Fibroblast of skin of left biceps (primary cell): Measurements from ENCODE around the gene RASL10B.
A peak's percentile ranks its signal among the peaks of the same experiment; 100 is the strongest.
"Not testable (repeated sequence)": the region's sequence is repeated elsewhere in the genome, so short reads cannot be mapped to it uniquely, and the experiment has no call there.

ENCODE experiments used
- DNase-seq, 2 experiments: peaks; one replicate each; pipeline ENCODE4 v3.0.0-alpha.2; 2013; ENCODE audit warnings: low read depth in 2 of 2

The RASL10B gene

DNA sequence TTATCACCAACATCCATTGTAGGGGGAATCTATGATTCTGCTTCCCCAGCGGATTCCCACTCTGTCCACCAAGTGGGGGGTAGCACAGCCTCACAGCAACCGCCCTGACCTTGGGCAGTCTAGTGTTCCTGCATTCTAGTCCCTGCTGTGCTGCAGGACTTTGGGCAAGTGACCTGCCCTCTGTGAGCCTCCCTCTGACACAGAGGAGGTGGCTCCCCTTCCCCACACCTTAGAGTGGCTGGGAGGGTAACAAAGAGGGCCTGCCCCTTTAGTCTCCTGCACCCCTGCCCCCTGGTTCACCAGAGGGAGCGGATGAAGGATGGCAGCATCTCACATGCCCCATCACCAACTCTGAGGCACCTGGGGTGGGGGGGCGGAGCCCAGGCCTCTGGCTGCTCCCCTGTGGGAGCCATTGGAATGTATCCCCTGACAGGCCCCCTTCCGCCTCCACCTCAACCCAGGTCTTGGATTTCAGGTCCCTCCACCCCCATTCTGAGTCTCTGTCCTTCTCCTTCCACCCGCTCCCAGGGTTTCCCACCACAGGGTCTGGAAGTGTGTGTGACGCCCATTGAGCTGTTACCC lies 11.5 kb downstream of the RASL10B start:
- no peak for DNase-seq

DNA sequence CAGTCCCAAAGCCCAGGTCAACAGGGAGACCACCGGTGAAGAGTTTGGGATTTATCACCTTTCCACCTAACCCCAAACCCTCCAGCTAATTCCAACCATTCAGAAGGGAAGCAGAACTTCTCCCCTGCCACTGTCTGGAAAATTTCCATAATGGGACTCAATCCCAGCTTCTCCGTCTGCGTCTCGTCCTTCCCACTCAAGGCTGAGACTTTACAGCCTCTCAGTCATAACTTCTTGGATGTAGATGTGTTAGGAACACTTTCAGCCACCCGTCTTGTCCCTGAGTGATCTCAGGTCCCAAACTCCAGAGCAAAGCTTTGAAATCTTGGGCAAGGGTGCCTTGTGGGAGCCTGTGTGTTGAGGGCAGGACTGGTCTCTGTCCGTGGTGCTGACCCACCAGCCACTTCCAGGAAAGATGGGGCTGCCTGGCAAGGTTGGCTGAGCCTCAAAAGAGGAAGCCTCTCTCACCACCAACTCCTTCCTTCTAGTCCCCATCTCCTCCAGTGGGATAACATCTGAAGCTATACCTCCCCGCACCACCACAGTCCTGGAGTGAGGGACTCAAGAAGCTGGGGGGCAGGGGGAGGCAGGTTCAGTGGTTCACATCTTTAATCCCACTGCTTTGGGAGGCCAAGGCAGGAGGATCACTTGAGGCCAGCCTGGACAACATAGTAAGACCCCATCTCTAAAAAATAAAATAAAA lies 12.3 kb downstream of the RASL10B start:
- no peak for DNase-seq

DNA sequence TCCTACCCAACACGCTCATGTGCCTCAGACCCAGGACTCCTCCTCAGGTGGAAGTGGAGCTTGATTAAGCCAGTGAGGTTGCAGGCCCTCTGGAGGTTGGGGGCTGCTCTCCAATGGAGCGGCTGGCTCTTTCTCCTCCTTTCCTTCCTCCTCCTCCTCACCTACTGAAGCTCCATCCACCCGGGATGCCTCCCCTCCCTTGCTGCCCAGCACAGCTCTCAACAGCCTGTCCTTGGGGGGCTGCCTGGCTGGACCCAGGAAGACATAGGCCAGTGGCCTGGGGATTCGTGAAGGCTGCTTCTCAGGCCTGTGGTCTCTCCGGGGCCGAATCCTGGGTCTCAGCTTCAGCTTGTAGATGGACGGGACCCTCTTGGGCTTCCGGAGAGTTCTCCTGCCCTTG lies 13.4 kb downstream of the RASL10B start:
- DNase-seq, result no peak

DNA sequence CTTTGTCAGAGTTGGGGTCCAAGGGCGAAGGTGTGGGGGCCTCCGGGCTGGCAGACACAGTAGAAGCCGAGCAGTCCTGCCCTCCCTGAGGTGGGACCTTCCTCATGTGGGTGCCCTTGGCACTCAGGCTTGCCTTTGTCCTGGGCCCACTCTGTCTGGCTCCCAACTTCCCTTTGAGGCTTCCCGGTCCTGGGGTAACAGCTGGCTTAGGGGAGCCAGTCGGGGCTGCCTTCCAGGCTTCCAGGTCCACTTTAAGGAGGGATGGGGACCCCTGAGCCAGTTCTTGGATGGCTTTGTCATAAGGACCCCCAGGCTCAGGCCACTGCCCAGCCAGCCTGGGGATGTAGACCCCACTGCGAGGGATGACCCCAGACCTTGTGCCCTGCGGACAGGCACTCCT lies 13.8 kb downstream of the RASL10B start:
- DNase-seq, result no peak

DNA sequence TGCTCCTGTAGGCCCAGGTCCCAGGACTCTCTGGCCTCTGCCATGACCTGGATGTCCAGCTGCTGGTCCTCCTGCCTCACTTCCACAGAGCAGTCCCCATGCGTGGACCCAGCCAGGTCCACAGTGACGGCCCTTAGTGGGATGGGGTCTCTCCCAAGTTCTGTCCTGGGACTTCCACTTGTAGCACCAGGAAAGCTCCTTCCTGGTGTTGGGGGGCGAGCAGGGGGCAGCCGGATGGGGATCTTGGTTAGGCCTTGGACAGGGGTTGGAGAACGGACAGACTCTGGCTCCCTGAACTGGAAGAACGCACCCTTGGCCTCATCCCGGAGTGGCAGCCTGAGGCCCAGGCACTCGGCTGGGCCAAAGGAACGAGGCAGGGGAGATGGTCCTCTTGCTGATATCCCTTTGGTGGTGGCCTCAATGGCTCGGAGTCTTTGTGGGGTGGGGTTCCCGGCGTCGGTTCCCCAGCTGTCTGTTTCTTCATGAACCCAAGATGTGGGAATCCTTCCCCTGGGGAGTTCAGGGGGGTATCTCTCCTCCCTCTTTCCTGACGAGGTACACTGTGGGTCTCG lies 14.4 kb downstream of the RASL10B start:
- DNase-seq, result no peak

DNA sequence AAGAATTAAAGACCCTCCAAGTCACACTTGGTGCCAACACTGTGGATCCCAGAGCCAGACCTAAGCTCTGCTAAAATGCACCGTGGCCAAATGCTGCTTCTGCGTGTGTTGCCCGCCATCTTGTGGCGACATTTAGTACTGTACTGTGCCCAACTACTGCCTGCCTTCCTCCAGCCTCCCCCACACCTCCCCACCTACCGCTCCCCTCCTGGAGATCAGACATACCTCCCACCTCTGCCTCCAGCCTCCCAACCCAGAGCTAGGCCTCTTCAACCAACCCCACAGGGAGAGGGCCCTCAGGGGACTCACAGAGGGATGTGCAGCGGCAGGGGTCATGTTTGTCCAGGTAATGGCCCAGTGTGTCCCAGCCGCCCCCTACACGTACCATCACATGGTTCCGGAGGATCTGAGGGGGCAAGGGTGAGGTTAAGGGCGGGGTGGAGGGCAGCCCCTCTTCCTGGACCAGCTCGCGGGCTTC lies 16.1 kb downstream of the RASL10B start:
- DNase-seq, result no peak

DNA sequence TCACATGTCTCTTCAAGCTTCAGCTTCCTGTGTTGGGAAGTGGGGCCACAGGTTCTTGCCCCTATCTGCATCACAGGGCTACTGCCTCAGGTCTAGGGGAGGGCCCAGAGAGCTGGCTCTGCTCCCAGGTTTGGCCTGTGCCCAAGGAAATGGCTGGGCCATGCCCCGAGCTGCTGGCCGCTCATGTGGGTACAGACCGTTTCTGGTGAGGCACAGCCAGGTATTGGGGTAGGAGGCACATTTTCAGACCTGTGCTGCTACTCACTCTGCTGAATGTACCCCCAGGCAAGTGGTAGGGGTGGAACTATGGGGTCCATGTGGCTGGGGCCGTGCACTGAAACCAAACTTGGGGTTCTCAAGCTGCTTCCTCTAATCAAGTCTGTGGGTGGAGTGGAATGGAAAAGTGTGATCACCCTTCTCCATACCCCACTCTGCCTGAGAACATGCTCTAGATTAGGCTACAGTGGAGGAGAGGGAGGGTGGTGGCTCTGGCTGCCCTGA lies 17.0 kb downstream of the RASL10B start:
- DNase-seq, result no peak

DNA sequence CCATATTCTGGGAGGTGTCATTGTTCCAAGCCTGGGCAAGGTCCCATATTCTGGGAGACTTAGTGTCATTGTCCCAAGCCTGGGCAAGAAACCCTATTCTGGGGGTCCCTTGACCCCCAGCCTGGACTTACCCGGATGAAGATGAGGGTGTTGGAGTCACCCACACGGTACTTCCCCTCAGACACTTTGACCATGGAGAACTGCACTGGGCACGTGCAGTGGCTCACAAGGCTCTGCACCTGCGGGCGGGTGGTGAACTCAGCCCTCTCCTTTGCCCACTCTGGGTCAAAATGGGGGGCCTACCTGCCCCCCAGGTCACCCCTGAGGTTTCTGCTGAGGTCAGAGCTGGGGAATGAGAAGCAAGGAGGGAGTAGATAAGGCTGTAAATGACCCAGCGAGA lies 17.5 kb downstream of the RASL10B start:
- no peak for DNase-seq

DNA sequence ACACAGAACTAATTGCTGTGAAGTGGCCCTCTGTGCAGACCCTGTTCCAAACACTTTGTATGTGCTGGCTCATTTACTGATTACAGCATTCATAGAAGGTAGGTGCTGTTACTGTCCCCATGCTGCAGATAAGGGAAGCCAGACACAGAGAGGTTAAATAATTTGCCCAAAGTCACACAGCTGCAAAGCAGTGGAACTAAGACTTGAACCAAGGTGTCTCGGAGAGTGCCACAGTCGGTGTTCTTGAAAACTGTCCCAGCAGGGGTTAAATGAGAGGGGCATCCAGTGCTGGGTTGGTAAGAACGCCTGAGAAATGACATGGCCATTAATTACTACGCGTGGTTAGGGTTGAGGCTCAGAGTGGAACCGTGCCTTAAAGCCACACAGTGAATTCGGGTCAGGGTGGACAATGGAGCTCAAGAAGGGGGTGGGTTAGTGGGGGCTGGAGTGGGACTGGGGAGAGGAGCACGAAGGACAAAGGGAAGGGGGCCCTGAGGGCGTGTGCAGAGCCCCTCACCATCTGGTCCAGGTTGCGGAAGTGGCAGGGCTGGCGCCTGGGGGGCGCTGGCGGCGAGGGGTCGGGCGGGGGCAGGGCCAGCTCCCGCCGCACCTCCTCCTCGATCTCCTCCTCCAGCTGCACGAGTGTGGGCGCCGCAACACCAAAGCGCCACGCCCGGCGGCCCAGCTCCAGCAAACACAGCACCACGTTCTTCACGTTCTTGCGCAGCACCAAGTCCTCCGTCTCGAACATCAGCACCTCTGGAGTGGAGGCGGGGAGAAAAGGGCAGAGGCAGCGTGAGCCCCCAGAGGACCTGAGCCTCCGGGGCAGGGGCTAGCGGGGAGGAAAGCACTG lies 18.3 kb downstream of the RASL10B start:
- DNase-seq, result no peak

DNA sequence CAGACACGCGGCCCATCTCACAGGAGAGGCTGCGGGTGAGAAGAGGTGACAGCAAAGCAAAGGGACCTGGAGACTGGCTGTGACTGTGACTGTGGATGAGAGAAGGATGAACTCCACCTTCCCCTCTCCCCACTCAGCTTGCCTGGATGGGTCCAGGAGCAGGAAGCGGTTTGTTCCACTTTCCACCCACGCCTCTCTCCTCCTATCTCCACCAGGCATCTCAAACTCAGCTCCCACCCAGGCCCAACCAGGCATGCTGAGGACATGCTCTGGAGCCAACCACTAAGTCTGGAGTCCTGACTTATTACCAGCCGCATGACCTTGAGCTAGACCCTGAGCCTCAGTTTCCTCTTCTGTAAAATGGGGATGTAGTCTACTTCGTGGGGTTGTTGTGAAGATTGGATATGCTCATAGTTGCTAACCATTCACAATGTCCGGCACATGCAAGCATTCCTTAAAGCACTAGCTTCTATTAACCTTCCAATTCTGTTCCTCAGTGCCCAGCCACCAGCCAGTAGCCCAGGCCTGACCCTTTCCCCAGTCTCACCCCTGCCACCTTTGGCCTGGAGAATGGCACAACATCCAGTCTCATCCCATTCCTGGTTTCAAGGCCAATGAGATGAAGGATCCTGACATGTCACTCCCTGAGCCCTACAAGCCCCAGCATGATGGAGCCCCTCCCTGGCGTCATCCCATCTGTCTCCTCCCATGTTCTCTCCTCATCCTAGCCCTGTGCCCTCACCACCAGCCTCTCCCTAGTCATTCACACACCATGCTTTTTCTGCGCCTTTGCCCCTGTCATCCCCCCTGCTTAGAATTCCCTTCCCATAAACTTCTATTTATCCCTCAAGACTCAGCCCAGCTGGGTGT lies 19.3 kb downstream of the RASL10B start:
- no peak for DNase-seq

DNA sequence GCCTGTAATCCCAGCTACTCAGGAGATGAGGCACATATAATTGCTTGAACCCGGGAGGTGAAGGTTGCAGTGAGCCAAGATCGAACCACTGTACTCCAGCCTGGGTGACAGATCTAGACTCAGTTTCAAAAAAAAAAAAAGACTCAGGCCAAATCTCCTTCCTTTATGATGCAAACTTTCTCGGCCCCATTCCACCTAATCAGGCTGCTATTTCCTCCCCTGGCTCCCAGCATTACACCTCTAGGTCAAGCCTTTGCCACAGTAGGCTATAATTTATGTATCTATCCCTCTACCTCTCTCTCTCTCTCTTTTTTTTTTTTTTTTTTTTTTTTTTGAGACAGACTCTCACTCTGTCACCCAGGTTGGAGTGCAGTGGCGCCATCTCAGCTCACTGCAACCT lies 20.1 kb downstream of the RASL10B start:
- DNase-seq, result not testable (repeated sequence)

DNA sequence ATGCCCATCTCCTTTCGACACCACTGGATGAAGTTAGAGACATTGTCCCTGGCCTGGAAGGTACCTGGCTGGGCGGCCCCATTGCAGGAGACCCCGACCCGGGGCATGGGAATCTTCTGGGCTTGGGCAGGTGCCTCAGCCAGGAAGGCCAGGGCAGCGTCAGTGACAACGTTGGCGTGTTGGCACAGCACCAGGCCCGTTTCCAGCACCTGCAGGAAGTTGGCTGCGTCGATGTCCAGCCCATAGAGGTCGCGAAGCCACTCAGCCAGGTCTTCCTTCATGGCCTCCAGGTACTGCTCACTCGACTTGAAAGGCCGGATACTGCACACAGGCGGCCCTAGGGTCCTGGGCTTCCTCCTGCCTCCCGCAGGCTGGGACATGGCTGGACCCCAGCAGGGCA lies 21.0 kb downstream of the RASL10B start:
- no peak for DNase-seq

DNA sequence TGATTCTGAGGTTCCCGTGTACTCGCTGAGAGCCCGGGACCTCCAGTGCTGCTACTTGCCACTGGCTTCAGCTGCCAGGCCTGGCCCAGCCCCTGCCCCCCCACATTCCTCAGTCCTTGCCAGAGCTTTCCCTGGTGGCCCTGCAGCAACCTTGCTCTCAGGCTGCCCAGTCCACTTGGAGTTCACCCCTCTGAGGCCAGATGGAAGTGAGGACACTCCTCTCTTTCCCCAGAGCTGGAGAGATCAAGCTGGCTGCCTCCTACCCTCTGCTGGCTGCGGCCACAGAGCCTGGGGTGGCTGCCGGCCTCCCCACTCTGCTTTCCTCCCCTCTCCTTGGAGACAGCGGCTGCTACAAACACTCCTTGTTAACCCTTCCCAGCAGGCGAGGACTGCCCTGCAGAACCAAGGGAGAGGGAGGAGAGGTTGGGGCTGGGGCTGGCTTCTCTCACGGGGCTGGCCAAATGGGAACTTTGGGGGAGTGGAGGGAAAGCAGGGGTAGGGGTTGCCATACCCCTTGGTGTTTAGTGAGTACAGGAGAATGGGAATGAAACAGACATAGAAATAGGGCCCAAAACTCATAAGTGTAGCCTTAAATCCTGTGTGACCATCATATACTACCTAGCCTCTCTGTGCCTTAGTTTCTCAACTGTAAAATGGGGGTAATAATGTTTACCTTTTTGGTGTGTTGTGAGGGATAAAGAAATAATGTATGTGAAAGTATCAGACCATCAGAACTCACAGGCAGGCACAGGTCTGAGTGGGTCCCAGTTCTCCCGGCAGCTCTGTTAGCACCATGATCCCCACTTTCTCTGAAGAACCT lies 21.7 kb downstream of the RASL10B start, which contains the start of gene GAS2L2:
Gene GAS2L2, minus strand, starts transcription at position 295 of the 820 bp plus-strand sequence. CDS start 389 bp downstream, outside the sequence.
- DNase-seq, result no peak

DNA sequence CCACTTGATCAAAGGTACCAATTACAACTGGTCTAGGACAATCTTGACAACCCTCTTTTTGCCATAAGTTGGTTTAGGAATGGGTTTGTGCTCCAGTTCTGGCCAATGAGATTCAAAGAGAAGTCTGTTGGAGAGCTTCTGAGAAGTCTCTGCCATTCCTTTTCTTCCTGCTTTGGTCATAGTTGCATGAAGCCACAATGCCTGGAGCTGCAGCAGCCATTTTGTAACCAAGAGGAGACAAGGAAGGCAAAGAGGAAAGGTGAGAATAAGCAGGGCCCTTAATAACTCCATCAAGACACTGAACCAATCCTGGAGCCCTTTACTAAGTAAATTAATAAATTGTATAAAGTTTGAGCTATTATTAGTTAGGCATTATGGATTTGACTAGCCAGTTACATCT lies 25.8 kb downstream of the RASL10B start:
- no peak for DNase-seq

DNA sequence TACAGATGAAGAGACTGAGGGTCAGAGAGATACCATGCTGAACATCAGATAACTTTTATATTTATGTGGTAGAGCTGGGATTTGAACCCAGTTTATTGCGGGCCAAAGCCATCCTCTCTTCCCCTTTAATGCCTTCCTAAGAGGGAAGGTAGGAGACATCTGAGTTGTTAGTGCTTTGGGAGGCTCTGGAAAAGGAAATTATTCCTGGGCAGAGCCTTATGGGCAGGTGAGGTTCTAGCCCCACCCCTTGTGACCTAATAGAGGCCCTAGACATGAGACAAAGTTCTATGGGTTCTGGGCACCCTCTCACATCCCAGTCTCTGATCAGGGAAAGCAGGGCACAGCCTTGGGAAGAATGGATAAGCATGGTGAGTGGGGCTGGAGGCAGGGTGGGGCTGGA lies 29.1 kb downstream of the RASL10B start, which contains the start of gene C17orf50:
Gene C17orf50, plus strand, starts transcription at position 301 of the 400 bp plus-strand sequence. Its CDS starts 55 bp downstream, at position 356.
- DNase-seq, result no peak

DNA sequence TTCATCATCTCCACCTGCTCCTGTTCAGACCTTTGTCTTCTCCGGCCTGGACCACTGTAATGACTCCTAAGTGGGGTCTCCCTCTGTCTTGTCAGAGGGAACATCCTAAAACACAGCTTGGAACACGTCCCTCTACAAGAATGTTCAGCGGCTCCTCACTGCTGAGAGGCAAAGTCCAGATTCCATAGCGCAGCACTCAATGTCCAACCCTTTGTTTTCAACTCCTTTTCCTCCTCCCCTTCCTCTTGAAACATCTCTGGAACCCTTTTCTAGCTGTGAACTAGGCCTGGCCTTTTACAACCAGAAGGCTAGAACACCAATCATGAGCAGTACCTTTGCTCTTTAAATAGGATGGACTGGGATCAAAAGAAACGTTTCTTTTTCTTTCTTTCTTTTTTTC lies 30.2 kb downstream of the RASL10B start:
- DNase-seq, result no peak

DNA sequence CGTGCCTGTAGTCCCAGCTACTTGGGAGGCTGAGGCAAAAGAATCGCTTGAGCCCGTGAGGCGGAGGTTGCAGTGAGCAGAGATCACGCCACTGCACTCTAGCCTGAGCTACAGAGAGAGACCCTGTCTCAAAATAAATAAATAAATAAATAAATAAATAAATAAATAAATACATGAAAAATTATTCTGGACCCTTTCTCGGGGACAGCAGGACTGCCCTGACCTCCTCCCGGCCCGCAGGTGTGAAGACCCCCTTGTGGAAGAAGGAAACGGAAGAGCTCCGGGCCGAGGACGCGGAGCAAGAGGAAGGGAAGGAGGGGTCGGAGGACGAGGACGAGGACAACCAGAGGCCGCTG lies 32.3 kb downstream of the RASL10B start:
- DNase-seq, result no peak

DNA sequence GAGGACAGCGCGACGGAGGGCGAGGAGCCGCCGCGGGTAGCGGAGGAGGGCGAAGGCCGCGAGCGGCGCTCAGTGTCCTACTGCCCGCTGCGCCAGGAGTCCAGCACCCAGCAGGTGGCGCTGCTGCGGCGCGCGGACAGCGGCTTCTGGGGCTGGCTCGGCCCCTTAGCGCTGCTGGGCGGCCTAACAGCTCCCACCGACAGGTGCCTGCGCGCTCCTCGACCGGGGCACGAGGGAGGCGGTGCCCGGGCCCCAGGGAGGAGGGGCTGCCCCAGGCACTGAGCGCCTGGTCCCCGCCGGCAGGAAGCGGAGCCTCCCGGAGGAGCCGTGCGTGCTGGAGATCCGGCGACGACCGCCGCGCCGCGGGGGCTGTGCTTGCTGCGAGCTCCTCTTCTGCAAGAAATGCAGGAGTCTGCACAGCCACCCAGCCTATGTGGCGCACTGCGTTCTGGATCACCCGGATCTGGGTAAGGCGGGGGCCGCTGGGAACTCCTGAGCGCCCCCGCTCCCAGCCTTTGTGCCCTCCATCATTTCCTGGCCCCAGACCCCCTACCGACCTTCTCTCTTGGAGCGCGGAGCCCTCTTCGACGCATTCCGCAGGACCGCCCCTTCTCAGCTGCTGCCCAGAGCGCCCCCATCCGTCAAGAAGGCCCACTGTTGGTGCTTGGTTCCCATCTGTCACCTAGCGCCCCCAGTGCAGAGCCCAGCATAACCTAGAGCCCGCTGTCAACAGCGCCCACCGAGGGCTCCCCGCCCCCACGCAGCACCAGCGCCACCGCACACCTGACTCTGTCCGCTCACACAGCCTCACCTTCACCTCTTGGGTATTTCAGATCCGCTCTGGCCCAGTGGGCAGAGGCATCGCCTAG lies 32.9 kb downstream of the RASL10B start:
- DNase-seq, result peak in 1 of 2 experiments; percentile 26

DNA sequence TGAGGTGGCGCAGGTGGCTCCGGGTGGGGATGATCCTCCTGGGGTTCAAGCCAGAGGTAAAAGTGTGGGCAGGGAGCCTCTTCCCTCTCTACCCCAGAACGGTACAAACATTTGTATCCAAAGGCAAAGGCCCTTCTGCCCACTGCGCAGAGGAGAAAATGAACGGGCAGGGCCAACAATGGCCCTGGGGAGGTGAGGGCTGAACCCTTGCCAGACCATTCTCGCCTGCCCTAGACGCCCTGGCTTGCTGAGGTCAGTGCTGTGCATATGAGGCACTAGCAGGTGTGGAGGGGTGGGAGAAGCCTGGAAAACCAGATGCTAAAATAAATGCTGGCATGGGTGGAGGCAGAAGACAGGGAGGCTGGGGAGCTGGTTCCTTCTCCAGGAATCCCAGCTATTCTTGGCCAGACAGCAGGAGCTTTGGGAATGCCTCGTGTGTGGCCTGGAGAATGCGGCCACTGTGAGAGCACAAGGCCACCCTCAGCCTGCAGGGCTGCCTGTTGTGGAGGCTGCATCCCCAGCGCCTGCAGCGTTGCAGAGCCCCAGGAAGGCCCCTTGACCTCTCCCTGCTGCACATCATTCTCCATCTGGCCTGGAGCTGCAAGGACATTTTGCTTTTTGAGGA lies 33.8 kb downstream of the RASL10B start:
- DNase-seq, result no peak
